ENCODE data around the gene SH3BP5.
A peak's percentile ranks its signal among the peaks of the same experiment; 100 is the strongest.

SH3BP5 gene

DNA sequence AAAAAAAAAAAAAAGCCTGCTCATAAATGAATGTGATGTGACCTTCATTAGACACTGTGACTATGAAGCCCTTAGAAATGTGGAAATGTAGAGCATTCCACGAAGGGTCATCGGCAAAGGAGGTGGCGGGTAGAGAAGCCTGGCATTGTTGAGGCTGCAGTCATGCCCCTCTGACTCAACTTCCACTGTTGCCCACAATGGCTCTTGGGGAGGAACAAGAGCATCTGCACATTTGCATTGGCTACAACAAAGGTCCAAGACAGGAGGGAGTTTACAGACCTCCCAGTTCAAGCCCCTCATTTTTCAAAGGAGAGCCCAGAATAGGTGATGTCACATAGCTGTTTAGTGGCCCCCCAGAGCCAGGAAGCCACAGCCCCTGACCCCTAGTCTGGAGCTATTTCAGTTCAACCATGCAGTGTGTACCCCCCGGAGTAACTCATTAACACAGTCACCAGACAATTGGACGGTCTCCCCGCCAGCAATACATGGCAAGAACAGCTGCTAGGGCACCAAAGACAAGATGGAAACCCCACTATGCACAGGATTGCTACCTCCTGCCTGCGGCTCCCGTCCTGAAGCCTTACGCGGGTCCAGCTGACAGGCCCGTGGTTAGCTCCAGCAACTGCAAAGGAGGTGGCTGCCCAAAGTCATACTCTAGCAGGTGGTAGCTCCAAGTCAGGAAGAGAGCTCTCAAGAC is 56.2 kb downstream of the SH3BP5 start:
- DNase-seq: no peak

DNA sequence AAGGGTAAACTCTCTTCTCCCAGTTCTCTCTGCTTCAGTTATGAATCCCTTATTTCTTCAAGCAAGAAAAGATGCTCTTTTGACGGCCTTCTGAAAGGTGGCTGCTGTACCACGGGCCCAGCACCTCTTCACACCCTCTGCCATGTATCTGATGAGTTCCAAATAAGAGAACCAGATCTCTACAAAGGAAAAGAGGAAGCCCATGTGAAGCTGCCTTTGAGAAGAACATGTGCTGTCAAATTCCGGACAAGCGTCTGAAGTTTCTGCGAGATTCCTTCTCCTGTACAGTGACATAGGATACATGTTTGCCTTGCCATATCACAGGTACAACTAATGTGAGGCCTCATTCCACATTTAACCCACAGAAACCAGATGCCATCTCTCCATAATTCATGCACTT is 59.2 kb downstream of the SH3BP5 start:
- DNase-seq: no peak

DNA sequence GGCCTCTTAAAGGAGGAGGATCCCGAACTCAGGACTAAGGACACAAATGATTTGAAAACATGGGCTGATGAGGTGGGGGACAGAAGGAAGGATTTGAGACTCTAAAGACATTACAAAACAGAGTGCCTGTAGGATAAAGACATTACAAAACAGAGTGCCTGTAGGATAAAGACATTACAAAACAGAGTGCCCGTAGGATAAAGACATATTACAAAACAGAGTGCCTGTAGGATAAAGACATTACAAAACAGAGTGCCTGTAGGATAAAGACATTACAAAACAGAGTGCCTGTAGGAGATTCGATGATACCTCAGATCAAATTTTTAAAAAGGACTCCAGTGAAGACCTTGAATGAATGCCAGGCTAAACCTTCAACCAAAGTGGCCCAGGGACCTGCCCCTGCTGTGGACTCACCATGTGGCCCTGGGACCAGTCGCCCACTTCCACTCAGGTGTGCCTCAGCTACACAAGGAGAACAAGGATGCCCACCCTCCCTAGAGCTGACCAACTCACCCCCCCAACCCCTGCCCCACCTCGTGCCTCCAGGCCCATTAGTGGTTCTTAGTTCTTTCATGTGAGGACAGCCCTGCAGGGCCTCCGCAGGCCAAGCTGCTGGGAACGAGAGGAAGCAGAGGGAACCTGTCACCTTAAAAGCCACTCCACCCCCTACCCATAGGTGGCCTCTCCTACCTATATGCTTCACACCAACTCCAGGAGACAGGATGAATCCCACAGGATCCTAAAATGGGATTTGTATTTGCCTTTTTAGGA is 59.8 kb downstream of the SH3BP5 start:
- DNase-seq: no peak

DNA sequence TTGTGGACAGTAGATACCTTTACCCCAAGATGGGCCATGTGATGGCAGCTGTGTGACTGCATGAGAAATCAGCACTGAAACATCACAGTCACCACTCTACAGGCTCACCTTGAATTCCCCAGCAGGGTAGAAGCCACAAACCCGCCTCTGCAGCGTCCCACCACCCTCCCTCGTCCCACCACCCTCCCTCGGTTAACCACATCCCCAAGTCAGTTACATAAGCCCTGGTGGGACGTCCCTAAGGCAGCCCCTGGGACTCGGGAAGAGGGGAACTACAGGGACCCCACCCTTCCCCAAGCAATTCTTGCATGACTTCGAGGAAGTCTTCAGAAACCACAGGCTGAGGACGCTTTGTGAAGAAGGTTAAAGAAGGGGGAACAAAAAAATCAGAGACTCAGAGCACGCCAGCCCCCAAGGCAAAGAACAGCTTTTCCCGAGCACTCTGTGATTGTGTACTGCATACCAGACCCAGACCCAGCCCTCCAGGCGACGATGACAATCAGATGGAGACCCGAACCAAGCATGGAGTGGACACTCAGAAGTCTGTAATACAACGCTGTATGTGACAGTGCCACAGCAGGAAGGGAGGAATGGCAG is 60.5 kb downstream of the SH3BP5 start:
- DNase-seq: no peak

DNA sequence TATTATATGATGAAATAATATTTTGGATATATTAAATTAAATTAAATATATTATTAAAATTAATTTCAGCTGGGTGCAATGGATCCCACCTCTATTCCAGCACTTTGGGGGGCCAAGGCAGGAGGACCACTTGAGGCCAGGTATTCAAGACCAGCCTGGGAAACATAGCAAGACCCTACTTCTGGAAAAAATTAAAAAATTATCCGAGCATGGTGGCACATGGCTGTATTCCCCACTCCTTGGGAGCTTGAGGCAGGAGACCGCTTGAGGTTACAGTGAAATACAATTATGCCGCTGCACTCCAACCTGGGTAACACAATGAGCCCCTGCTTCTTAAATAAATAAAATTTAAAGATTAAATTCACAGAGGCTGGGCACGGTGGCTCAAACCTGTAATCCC is 61.4 kb downstream of the SH3BP5 start:
- DNase-seq: no peak

DNA sequence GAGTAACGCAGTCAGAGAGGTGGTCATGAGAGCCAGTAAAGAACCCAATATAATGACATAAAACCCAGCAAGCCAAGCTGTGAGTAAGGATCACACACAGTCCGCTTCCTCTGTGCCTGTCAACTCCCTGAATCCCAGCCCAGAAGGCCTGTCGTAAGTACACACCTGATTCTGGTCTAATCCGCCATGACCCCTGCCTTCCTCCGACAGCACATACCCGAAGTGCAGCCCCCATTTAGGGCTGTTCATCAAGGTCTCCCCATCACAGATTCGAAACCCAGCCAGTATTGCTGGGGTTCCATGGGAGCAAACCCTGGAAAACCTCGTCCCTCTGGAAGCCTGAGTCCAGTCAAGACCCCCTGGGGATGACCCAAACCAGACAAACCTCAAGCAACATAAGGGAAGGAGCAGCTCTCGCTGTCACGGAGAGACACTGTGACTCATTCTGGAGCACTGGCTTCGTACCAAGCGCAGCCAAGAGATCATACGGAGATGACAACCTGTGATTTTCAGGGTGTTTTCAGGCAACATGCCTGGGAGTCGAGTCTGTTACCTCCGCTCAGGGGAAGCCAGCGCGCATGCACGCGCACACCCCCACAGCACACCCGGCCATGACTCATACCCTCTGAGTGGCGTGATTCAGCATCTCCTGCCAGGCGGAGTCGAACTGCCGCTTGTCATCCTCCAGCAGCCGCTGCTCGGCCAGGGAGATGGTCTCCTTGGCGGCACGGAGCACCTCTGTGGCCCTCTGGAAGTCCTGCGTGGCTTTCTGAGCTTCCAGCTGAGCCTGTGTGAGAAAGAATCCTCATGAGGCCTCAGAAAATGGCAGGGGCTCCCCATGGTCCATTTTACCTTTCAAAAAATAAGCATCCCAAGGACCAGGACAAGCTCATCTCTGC is 63.0 kb downstream of the SH3BP5 start:
- DNase-seq: no peak

DNA sequence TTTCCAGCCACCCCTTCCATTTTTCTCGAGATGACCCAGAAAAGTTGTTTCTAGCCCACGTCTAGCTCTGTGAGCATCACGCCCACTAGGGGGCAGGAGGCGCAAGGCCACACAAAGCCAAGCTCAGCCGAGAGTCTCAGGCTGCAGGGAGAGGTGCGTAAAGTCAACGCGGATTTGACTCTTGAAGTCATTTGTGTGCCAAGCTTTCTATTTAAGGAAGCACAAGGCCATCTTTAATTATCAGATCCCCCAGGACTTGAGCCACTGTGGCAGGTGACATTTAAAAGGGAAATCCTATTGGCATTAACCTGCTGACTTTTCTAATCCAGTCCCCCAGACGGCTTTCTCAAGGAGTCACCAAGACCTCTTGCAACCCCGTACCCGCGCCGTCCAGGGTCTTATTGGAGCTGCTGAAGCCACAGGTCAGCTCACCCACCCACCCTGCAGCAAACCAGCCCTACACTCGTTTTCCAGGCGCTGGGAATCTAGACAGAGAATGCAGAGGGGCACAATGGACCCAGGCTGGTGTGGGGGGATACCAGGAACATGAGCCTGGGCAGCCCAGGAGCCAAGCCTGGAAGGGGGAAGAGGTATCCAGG is 64.3 kb downstream of the SH3BP5 start:
- DNase-seq: peak; percentile 65

DNA sequence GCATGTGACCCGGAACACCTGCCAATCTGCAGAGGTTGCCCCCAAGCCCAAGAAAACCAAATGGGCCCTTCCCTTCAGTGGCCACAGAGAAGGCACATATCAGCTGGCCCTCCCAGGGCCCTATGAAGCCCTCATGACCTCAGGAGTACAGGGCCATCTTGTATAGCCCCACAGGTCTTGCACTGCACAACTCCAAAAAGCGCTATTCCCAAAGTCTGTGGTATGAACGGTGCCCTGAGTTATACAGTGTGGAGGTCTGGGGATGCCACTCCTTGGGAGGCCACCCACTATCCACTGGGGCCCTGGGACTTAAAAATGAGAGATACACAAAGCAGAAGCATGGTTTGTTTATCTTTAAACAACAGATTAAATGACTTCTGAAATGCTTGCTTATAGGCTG is 64.9 kb downstream of the SH3BP5 start:
- DNase-seq: no peak

DNA sequence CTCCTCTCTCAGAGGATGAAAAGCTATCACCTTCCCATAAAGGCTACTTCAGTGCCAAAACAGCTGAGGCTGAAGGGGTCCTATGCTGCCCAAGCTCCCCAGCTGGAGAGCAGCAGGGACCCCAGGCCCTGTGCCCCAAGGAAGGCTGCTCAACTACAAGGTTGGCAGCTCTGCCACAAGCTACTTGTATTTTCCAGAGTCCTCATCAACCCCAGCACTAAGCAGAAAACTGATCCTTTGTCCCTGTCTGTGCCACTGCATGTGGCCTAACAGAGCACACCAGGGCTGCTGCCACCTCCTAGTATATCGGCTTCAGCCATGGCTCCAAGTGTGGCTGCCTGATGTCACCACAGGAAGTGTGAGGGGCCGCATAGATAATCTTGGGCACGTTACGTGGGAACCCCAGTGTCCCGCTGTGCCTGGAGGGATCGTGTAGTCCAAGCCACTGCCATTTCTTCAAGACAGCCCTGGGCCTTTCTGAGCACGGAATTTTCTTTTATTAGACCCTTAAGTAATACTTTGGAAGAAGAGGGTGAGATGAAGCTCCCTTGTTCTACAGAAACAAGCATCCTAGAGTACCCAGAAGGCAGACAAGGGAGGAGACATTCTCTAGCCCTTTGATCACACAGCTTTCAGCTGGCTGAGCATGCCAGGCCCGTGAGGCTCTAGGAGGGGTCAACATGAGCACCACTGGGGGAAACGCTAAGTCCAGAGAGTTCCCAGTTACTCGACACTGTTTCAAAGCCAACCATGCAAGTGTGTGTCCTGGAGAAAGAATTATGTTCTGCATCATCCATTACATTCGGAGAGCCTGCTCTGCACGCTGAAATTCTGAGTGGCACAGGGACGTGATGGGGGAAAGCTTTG is 65.6 kb downstream of the SH3BP5 start:
- DNase-seq: no peak

DNA sequence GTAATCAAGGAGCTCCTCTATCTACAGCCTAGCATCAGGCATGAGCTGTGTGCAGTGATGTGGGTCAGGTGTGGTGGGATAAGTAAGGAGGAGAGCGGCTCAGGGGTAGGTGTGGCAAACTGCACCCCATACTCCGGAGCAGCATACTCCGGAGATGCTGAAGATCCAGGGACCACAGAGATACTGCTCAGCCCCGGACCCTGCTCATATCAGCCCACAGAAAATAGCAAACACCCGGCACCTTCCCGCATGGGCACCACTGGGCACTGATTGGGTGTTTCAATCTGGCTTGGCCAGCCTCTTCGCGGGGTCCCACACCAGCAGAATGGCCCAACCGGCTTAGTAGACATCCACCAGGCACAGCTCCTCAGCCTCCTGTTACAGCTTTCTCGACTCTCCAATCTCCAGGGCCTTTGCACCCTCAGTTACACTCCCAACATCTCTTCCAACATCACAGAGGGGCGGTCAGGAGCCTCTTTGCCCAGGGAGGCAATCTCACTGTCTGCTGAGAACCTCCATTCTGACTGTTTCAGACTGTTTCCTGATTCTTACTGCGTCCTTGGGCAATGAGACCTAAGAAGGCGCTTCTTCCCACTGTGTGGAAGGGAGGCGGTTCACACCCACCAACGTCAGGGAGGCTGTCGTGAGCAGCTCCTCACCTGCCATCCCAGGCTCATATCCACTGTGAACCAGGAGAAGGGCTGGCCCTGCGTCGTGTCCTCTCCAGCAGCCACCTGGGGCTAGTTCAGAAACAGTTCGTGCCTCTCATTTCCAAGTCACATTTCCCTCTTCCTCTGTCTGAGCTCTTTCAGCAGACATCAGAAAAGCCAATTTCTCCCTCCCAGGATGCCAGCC is 66.5 kb downstream of the SH3BP5 start:
- DNase-seq: no peak

DNA sequence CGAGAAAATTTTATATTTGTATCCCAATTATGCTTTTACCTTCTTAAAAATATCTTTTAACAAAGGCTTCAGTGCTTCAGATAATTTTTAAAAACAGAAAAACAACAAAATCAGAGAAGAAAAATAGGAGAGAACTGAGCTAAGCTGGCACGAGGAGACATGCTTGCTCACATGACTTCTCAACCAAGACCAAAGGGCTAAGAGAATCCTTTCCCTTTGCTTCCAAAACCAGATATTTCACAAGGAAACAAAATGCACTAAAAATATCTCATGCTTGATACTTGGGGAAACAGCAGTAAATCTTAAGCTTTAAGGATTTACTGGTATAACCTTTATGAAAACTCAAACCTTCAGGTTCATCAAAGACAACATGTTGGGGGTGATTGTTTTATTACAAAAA is 67.9 kb downstream of the SH3BP5 start:
- no peak for DNase-seq

DNA sequence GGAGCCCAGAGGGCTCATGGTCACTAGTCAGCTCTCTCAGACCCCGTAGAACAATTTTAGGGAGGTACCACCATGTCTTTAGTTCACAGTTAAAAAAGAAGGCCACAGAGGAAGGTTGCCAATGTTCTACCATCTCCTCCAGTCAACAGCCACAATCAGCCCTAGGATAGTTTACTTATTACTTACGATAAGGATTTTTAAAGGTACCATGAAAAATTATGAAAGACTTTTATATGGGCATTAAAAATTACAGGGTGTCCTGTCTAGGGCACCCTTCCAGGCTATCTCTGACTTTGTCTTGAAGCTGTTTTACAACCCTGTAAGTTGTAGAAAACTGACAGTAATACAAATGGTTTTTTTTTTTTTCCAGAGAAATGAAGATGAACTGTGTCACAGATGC is 68.5 kb downstream of the SH3BP5 start:
- no peak for DNase-seq

DNA sequence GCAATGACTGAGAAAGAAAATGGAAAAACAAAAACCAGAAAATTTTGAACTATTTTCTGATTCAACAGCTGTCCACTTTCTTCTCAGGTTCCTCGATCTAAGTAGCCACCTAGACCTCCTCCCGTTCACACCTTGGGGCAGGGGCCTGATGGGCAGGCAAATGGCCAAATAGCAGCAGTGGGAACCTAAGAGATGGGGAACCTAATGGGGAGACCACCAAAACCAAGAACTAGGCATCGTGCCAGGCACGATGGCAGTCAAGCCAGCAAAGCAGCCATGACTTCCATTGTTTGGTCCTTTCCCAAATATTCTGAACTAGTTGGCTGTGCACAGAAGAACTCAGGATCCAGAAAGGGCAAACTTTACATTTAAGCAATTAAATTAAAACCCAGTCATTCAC is 69.3 kb downstream of the SH3BP5 start:
- DNase-seq: no peak

DNA sequence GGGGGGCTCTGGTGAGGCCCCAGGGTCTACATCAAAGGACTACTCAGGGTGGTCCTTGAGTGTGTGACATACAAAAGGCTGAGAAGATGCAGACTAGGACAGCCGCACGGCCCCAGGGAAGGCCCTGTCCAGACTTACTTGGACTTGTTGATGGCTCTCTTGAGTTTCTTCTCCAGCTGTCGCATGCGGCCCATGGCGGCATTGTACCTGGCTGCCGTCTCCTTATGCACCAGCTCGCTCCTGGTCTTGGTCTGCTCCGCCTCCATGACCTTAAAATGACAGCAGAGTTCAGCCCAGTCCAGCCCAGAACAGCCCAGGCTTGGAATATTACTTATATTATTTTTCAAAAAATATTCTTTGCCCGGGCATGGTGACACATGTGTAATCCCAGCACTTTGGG is 70.4 kb downstream of the SH3BP5 start:
- no peak for DNase-seq

DNA sequence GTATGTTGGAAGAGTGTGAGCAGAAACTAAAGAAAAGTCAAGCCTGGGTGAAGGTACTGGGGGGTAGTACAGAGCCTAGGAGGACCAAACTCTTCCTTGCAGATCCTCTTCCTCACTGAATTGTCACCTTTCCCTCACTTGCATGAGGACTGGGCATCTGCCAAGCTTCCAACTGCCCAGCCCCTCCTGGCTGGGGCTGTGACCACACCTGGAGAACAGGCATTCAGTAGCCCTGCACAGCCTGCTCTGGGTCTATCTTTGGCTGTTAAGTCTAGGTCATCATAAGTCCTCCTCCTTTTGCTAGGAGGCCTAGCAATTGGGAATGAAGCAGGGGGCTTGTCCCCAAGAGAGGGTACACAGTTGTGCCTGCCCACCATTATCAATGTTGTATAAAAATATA is 71.1 kb downstream of the SH3BP5 start:
- no peak for DNase-seq

DNA sequence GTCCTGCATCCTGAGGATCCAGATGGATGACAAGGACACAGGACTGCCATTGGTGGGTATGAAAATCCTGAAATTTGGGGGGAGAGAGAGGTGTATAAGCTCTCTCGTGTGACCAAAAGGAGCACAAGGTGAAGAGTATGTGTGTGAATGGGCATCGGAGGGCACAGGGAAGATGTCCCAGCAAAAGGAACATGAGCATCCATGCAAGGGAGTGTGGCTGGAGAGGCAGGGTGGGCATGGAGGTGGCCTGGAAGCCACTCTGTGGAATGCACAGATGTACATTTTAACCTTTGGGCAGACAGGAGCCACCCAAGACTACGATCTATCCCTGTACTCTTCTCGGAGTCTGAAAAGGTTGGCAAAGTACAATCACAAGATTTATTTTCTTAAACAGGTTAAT is 71.9 kb downstream of the SH3BP5 start:
- DNase-seq: no peak

DNA sequence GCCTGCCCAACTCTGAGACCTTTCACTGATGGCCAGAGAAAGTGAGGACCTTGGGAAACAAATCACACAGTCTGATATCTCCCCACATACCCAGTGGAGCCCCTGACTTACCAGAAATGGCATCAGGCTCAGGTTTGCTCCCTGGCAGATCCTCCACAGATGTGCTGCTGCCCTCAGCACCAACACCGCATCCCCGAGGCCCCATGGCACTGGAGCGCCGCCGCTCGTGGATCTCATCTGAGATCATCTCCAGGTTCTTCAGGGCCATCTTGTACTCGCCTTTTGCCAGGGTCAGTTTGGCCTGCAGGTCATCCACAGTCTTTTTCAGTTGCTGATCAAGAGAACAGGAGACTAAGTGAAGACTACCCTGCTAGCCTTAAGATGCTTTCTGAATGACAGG is 73.7 kb downstream of the SH3BP5 start:
- DNase-seq: no peak

DNA sequence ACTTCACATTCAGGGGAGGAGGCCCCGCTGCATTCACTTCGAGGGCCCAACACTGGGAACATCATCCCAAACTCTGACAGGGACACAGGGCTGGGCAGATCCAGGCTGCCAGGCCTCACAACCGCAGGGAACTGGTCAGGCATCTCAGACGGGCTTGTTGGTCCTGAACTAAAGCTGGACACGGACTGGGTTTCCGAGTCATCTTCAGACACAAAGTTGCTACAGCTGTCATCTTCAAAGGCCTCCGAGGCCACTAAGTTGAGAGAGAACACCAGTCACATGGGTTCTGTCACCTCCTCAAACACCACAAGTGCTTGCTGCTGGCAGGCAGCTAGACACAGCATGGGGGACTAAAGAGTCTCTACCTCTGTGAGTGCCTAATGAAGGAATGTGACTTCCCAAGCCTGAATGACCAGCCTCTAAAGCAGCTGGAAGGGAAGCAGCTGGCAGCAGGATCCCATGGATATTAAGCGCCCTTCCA is 75.5 kb downstream of the SH3BP5 start:
- DNase-seq: no peak

DNA sequence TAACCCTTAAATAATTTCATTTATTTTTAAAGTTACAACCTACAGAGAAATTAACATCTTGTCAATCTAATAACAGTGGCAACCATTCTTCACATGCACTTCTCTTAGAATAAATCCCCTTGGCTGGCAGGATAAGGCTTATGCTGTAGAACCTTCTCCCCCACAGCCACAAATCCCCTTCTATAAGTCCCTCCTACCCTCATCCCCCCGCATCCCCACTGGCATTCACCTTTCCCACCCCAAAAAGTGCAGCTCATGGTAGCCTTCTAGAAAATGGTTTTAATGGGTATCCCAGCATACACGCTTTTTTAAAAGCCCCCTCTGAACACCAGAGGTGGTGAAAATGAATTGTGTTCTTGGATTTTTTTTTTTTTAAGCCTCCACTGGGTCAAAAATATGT is 77.2 kb downstream of the SH3BP5 start:
- no peak for DNase-seq

DNA sequence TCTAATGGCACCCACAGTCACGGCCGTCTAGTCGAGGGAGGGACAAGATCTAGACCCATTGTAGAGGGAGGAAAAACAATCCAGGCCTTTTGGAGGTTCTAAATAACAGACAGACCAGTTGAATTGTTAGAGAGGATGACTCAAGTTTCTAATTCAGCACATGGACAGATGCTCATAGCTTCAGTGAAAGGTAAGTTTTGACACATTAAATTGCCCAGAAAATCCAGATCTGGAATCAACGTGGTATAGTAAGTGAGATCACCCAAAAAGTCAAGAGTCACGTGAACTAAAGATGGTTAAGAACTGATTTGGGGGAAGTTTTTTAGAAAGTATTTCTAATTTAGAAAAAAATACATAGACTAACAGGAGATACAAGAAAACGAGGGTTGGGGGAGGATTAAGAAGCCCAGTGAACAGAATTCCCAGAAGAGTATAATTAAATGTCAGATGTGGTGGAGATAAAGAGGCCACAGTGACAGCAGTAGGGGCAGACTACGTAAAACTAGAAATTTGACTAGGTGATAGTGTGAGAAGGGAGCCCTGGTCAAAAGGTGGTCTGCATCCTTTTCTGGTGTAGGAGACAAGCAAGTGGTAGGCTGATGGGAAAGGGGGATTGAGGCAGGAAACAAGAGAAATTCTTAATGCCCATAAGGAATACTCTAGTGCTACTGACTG is 79.2 kb downstream of the SH3BP5 start:
- DNase-seq: no peak
